DLD1 (cell line): ENCODE measurements around the gene BBS12.

Experiments used
- in situ Hi-C: cut with HindIII; loops from 2 replicates; pipeline ENCODE4 v1.10.0; 2017; ENCODE audit warnings: low sequenced_read_pairs

BBS12 gene

GRCh38 chr4:122788935-122789334 is 56.4 kb downstream of the BBS12 start:
- in situ Hi-C loops, result no loop called here

- in situ Hi-C loops, result no loop called here
Measured at GRCh38 chr4:122793811-122794210, 61.3 kb downstream of the BBS12 start.
